HEK293 (cell line): ENCODE measurements around the gene ANKRD50.

Source experiments
- CTCF ChIA-PET: fragments of 350-600 bp; formaldehyde crosslinking; extraction: SDS; loops from one replicate; lab custom pipeline; 2021; ENCODE audit warnings: antibody characterized with exemption; lab: Yijun Ruan, JAX
- POLR2A ChIA-PET: fragments of 300-600 bp; formaldehyde crosslinking; extraction: SDS; loops from one replicate; lab custom pipeline; 2020; ENCODE audit warnings: antibody characterized with exemption, inconsistent platforms; lab: Yijun Ruan, JAX
- H3K27ac ChIP-seq: fragments of 200-500 bp; sonication (Bioruptor generic); 2 replicates; pipeline ENCODE4 v1.5.1; 2014; ENCODE audit warnings: low read depth, low read length, control low read depth, inconsistent platforms; ENCODE audit errors: extremely low read depth
- H3K36me3 ChIP-seq, 2 experiments: fragments of 200-500 bp in 1 of 2; sonication (Bioruptor generic) in 1 of 2; 1 replicate in 1 of 2; 2 replicates in 1 of 2; pipeline ENCODE4 v1.5.1; 2014 to 2017; ENCODE audit warnings: inconsistent platforms in 2 of 2, low read length in 2 of 2; ENCODE audit not compliant: control insufficient read depth in 2 of 2, insufficient read depth in 1 of 2
- H3K4me1 ChIP-seq: fragments of 200-500 bp; sonication (Bioruptor generic); 2 replicates; pipeline ENCODE4 v1.5.1; 2014; ENCODE audit warnings: mild to moderate bottlenecking, low read length, inconsistent platforms; ENCODE audit not compliant: control insufficient read depth, insufficient read depth
- H3K4me3 ChIP-seq: 2 replicates; pipeline ENCODE4 v1.5.1; 2011; ENCODE audit warnings: low read depth, mild to moderate bottlenecking, control low read depth, low read length, moderate library complexity
- H3K9me3 ChIP-seq: fragments of 200-500 bp; sonication (Bioruptor generic); 2 replicates; pipeline ENCODE4 v1.5.1; 2014; ENCODE audit warnings: low read depth, low read length, inconsistent platforms; ENCODE audit not compliant: control insufficient read depth, insufficient read depth
- BCL11B ChIP-seq: fragments of 450-650 bp; formaldehyde crosslinking; IDR thresholded peaks from 2 replicates; pipeline ENCODE4 v1.5.1; 2016; ENCODE audit warnings: low read depth, missing biosample characterization, missing genetic modification characterization
- FEZF1 ChIP-seq: fragments of 450-650 bp; formaldehyde crosslinking; IDR thresholded peaks from 2 replicates; pipeline ENCODE4 v1.5.1; 2016; ENCODE audit warnings: missing biosample characterization, missing genetic modification characterization
- OVOL3 ChIP-seq: fragments of 450-650 bp; formaldehyde crosslinking; IDR thresholded peaks from 2 replicates; pipeline ENCODE4 v1.5.1; 2016; ENCODE audit warnings: missing biosample characterization, missing genetic modification characterization
- REPIN1 ChIP-seq: fragments of 450-650 bp; formaldehyde crosslinking; IDR thresholded peaks from 2 replicates; pipeline ENCODE4 v1.5.1; 2017; ENCODE audit warnings: missing biosample characterization, missing genetic modification characterization, low read depth
- REST ChIP-seq: fragments of 450-650 bp; formaldehyde crosslinking; IDR thresholded peaks from 2 replicates; pipeline ENCODE4 v1.5.1; 2016; ENCODE audit warnings: missing biosample characterization, missing genetic modification characterization
- SALL2 ChIP-seq: fragments of 450-650 bp; formaldehyde crosslinking; IDR thresholded peaks from 2 replicates; pipeline ENCODE4 v1.5.0; 2017; ENCODE audit warnings: missing biosample characterization, mild to moderate bottlenecking, missing genetic modification characterization, borderline replicate concordance
- SCRT1 ChIP-seq: fragments of 450-650 bp; formaldehyde crosslinking; IDR thresholded peaks from 2 replicates; pipeline ENCODE4 v1.5.1; 2016; ENCODE audit warnings: missing biosample characterization, missing genetic modification characterization, borderline replicate concordance
- ZBTB26 ChIP-seq: fragments of 450-650 bp; formaldehyde crosslinking; optimal IDR thresholded peaks from 2 replicates; pipeline ENCODE3; 2016; ENCODE audit warnings: missing biosample characterization, mild to moderate bottlenecking, missing genetic modification characterization
- ZIC2 ChIP-seq: fragments of 450-650 bp; formaldehyde crosslinking; IDR thresholded peaks from 2 replicates; pipeline ENCODE4 v1.5.1; 2016; ENCODE audit warnings: missing biosample characterization, missing genetic modification characterization
- ZNF138 ChIP-seq: fragments of 450-650 bp; formaldehyde crosslinking; IDR thresholded peaks from 2 replicates; pipeline ENCODE4 v1.5.1; 2016; ENCODE audit warnings: missing biosample characterization, missing genetic modification characterization, borderline replicate concordance
- ZNF157 ChIP-seq: fragments of 450-650 bp; formaldehyde crosslinking; IDR thresholded peaks from 2 replicates; pipeline ENCODE4 v1.5.1; 2016; ENCODE audit warnings: missing biosample characterization, missing genetic modification characterization
- ZNF19 ChIP-seq: fragments of 450-650 bp; formaldehyde crosslinking; IDR thresholded peaks from 2 replicates; pipeline ENCODE4; 2016; ENCODE audit warnings: missing biosample characterization, missing genetic modification characterization, low read depth
- ZNF274 ChIP-seq, 2 experiments: fragments of 200-500 bp in 1 of 2; fragments of 450-650 bp in 1 of 2; sonication (Bioruptor generic) in 1 of 2; formaldehyde crosslinking in 1 of 2; IDR thresholded peaks; 2 replicates each; pipeline versions ENCODE4 v1.5.1 to v1.6.1; 2014 to 2016; ENCODE audit warnings: borderline replicate concordance in 1 of 2, inconsistent platforms in 1 of 2, low read length in 1 of 2, missing biosample characterization in 1 of 2, missing genetic modification characterization in 1 of 2
- ZNF311 ChIP-seq: fragments of 450-650 bp; formaldehyde crosslinking; IDR thresholded peaks from 2 replicates; pipeline ENCODE4 v1.5.1; 2017; ENCODE audit warnings: missing biosample characterization, missing genetic modification characterization, borderline replicate concordance
- ZNF324 ChIP-seq: fragments of 450-650 bp; formaldehyde crosslinking; IDR thresholded peaks from 2 replicates; pipeline ENCODE4 v1.5.1; 2016; ENCODE audit warnings: missing biosample characterization, missing genetic modification characterization
- ZNF37A ChIP-seq: fragments of 450-650 bp; IDR thresholded peaks from 2 replicates; pipeline ENCODE4 v1.5.1; 2018; ENCODE audit warnings: missing biosample characterization, missing genetic modification characterization
- ZNF404 ChIP-seq: fragments of 450-650 bp; formaldehyde crosslinking; IDR thresholded peaks from 2 replicates; pipeline ENCODE4 v1.5.1; 2017; ENCODE audit warnings: missing biosample characterization, missing genetic modification characterization
- ZNF426 ChIP-seq: fragments of 450-650 bp; formaldehyde crosslinking; IDR thresholded peaks from 2 replicates; pipeline ENCODE4 v1.5.1; 2017; ENCODE audit warnings: missing biosample characterization, missing genetic modification characterization, mild to moderate bottlenecking, inconsistent platforms, moderate library complexity
- ZNF510 ChIP-seq: fragments of 450-650 bp; formaldehyde crosslinking; IDR thresholded peaks from 2 replicates; pipeline ENCODE4 v1.5.1; 2018; ENCODE audit warnings: mild to moderate bottlenecking, missing genetic modification characterization, missing biosample characterization; ENCODE audit not compliant: insufficient replicate concordance
- ZNF707 ChIP-seq: fragments of 450-650 bp; formaldehyde crosslinking; IDR thresholded peaks from 2 replicates; pipeline ENCODE4 v1.5.1; 2016; ENCODE audit warnings: missing biosample characterization, missing genetic modification characterization
- ZNF791 ChIP-seq: fragments of 450-650 bp; formaldehyde crosslinking; IDR thresholded peaks from 2 replicates; pipeline ENCODE4 v1.5.1; 2016; ENCODE audit warnings: missing biosample characterization, missing genetic modification characterization
- TF ChIP-seq, protein P1 (sequence below): fragments of 450-650 bp; formaldehyde crosslinking; IDR thresholded peaks from 2 replicates; pipeline ENCODE4 v1.5.1; 2016; ENCODE audit warnings: missing biosample characterization, missing genetic modification characterization, borderline replicate concordance
- TF ChIP-seq, protein P2 (sequence below): fragments of 450-650 bp; formaldehyde crosslinking; IDR thresholded peaks from 2 replicates; pipeline ENCODE4 v1.5.1; 2016; ENCODE audit warnings: missing biosample characterization, missing genetic modification characterization

The ANKRD50 gene

DNA sequence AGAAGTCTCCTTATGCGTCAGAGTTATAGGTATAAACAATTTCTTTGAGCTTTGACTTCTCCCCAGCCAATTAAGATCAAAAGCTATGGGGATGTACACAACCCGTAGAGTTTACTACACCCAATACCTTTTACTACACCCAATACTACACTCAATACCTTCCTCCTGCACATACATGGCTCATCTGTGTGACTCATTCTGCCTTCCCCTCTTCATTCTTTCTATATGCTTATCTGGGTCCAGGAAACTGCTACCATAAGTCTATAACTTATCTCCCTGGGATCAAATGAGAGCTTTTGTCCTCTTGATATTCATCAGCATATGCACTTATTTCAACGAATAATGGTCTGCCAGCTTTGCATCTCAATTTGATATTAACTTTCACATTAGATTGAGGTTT is 28.2 kb downstream of the ANKRD50 start:
- ChIA-PET CTCF (no interaction called here), POLR2A (no interaction called here)
- TF ChIP-seq ZNF791 (tag by site-specific recombination), result no peak
- TF ChIP-seq ZNF138 (tag by site-specific recombination), result no peak
- no peak for TF ChIP-seq SALL2 (tag by site-specific recombination)
- TF ChIP-seq, protein P1, sequence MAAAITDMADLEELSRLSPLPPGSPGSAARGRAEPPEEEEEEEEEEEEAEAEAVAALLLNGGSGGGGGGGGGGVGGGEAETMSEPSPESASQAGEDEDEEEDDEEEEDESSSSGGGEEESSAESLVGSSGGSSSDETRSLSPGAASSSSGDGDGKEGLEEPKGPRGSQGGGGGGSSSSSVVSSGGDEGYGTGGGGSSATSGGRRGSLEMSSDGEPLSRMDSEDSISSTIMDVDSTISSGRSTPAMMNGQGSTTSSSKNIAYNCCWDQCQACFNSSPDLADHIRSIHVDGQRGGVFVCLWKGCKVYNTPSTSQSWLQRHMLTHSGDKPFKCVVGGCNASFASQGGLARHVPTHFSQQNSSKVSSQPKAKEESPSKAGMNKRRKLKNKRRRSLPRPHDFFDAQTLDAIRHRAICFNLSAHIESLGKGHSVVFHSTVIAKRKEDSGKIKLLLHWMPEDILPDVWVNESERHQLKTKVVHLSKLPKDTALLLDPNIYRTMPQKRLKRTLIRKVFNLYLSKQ (tag by site-specific recombination), result no peak
- no peak for TF ChIP-seq BCL11B (tag by site-specific recombination)
- Histone ChIP-seq H3K4me3 (no peak overlapping the region), H3K36me3 (no peaks in the 10 kb centered on the region), H3K4me1 (no peaks in the 10 kb centered on the region), H3K9me3 (no peaks in the 10 kb centered on the region), H3K27ac (no peak overlapping the region)

GRCh38 chr4:124682384-124682783 is 30.1 kb downstream of the ANKRD50 start:
- H3K4me1 ChIP-seq, result no peaks in the 10 kb centered on the region
- H3K9me3 ChIP-seq, result no peaks in the 10 kb centered on the region
- H3K36me3 ChIP-seq, result peaks cover 0 to 6% of the 10 kb centered on the region in 2 experiments; a peak in 1 of 3 replicates
- TF ChIP-seq SCRT1 (tag by site-specific recombination) (no peak), ZNF426 (tag by site-specific recombination) (no peak), REST (no peak), ZNF311 (tag by site-specific recombination) (no peak)
- no peak overlapping the region for H3K27ac ChIP-seq
- POLR2A ChIA-PET, result no interaction called here
- CTCF ChIA-PET, result no interaction called here
- H3K4me3 ChIP-seq, result no peak overlapping the region

DNA sequence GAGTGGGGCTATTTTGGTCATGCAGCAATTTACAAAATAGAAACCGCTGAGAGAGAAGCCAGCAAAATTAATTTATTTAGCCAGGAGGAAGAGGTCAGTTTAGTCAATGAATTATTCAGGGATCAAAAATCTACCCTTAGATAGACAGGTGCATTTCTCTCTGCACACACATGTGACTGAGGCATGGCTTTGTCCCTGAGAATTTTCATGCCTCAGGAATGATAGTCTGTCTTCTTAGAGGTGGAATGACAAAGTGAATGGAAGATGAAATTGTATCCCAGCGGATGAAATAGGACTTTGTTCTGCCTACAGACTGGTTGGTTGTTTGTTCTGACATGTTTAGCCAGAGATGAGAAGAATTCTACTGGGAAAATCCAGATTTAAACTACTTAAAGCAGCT is 46.0 kb downstream of the ANKRD50 start:
- no peak overlapping the region for H3K27ac ChIP-seq
- no peaks in the 10 kb centered on the region for H3K4me1 ChIP-seq
- H3K9me3 ChIP-seq, result no peaks in the 10 kb centered on the region
- H3K36me3 ChIP-seq, result peaks cover 0 to 35% of the 10 kb centered on the region in 2 experiments; a peak in 2 of 3 replicates
- CTCF ChIA-PET, result interaction anchor here (0.6 kb wide), 1 partner anchor 178 kb away, joined by 3 read pairs; no protein-coding TSS in a partner anchor
- TF ChIP-seq ZNF324 (no peak), ZNF157 (tag by site-specific recombination) (no peak), ZNF37A (no peak), OVOL3 (tag by site-specific recombination) (no peak), ZBTB26 (no peak), ZNF274 (IDR thresholded peaks at IDR 0.05; ENCODE audit: low read length) (no peak), ZNF274 (tag by site-specific recombination; IDR thresholded peaks at IDR 0.05; ENCODE audit: borderline replicate concordance) (no peak), ZNF19 (no peak), ZIC2 (no peak), ZNF707 (no peak), ZNF404 (tag by site-specific recombination) (no peak), FEZF1 (no peak), REPIN1 (no peak), ZNF510 (tag by site-specific recombination) (no peak)
- TF ChIP-seq, protein P2, sequence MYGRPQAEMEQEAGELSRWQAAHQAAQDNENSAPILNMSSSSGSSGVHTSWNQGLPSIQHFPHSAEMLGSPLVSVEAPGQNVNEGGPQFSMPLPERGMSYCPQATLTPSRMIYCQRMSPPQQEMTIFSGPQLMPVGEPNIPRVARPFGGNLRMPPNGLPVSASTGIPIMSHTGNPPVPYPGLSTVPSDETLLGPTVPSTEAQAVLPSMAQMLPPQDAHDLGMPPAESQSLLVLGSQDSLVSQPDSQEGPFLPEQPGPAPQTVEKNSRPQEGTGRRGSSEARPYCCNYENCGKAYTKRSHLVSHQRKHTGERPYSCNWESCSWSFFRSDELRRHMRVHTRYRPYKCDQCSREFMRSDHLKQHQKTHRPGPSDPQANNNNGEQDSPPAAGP (tag by site-specific recombination), result no peak
- H3K4me3 ChIP-seq, result no peak overlapping the region
- POLR2A ChIA-PET, result no interaction called here
